ENCODE results near the gene WWTR1. TPM values are rescaled to one million over a fixed set of nuclear protein-coding genes. Genes with fewer than 3 reads are reported as not detected.

The WWTR1 gene
- total and polyA plus RNA-seq, 2 donors from 2014 or later = 23.3 to 117 TPM

- Histone ChIP-seq H3K4me1 (ENCODE audit: control insufficient read depth in 2 of 3, insufficient read depth in 2 of 3, low read depth in 1 of 3, low read length in 3 of 3) (peaks cover 0 to 7% (median 3%) of the 10 kb centered on the region in 3 donors), H3K27me3 (ENCODE audit: control insufficient read depth, insufficient read depth, low read length) (no peaks in the 10 kb centered on the region), H3K9me3 (ENCODE audit: control insufficient read depth in 2 of 3, insufficient read depth in 1 of 3, low read length in 3 of 3) (no peaks in the 10 kb centered on the region), H3K4me3 (ENCODE audit: low read length in 3 of 3) (no peak overlapping the region), H3K27ac (ENCODE audit: low read depth in 2 of 2, low read length in 2 of 2) (no peak overlapping the region), H3K9ac (ENCODE audit: low read length in 3 of 3) (no peak overlapping the region), H3K36me3 (ENCODE audit: control insufficient read depth in 2 of 3, insufficient read depth in 3 of 3, low read length in 3 of 3) (peaks cover 7 to 29% (median 28%) of the 10 kb centered on the region in 3 donors)
- DNase-seq = no peak
- no peak for TF ChIP-seq CTCF (IDR thresholded peaks at IDR 0.05; ENCODE audit: borderline replicate concordance, extremely low read depth, insufficient read depth)
- no peak for FAIRE-seq
- intact Hi-C loops (cut with DNase I) = no loop called here
These were observed 134.1 kb downstream of the WWTR1 start for GRCh38 chr3:149523512-149524299.

GRCh38 chr3:149519912-149520311 lies 137.9 kb downstream of the WWTR1 start:
- TF ChIP-seq CTCF (IDR thresholded peaks at IDR 0.05; ENCODE audit: borderline replicate concordance, extremely low read depth, insufficient read depth) = no peak
- Histone ChIP-seq H3K36me3 (ENCODE audit: control insufficient read depth in 2 of 3, insufficient read depth in 3 of 3, low read length in 3 of 3) (peaks cover 7 to 29% (median 23%) of the 10 kb centered on the region in 3 donors), H3K9ac (ENCODE audit: low read length in 3 of 3) (no peak overlapping the region), H3K4me1 (ENCODE audit: control insufficient read depth in 2 of 3, insufficient read depth in 2 of 3, low read depth in 1 of 3, low read length in 3 of 3) (no peaks in the 10 kb centered on the region), H3K27me3 (ENCODE audit: control insufficient read depth, insufficient read depth, low read length) (no peaks in the 10 kb centered on the region), H3K27ac (ENCODE audit: low read depth in 2 of 2, low read length in 2 of 2) (no peak overlapping the region), H3K9me3 (ENCODE audit: control insufficient read depth in 2 of 3, insufficient read depth in 1 of 3, low read length in 3 of 3) (no peaks in the 10 kb centered on the region), H3K4me3 (ENCODE audit: low read length in 3 of 3) (no peak overlapping the region)
- no peak for FAIRE-seq
- DNase-seq = no peak
- intact Hi-C loops (cut with DNase I) = loop anchor here (5.0 kb wide), 1 partner anchor 202 kb away; no protein-coding TSS in a partner anchor

GRCh38 chr3:149516920-149517319 lies 140.9 kb downstream of the WWTR1 start:
- H3K27ac ChIP-seq (ENCODE audit: low read depth in 2 of 2, low read length in 2 of 2) = no peak overlapping the region
- no peaks in the 10 kb centered on the region for H3K9me3 ChIP-seq (ENCODE audit: control insufficient read depth in 2 of 3, insufficient read depth in 1 of 3, low read length in 3 of 3)

More at GRCh38 chr3:149516920-149517319, 140.9 kb downstream of the WWTR1 start:
- no peak for FAIRE-seq
- intact Hi-C loops (cut with DNase I) = loop anchor here (5.0 kb wide), 1 partner anchor 205 kb away; no protein-coding TSS in a partner anchor
- Histone ChIP-seq H3K9ac (ENCODE audit: low read length in 3 of 3) (no peak overlapping the region), H3K36me3 (ENCODE audit: control insufficient read depth in 2 of 3, insufficient read depth in 3 of 3, low read length in 3 of 3) (peaks cover 2 to 16% (median 12%) of the 10 kb centered on the region in 3 donors), H3K27me3 (ENCODE audit: control insufficient read depth, insufficient read depth, low read length) (no peaks in the 10 kb centered on the region), H3K4me1 (ENCODE audit: control insufficient read depth in 2 of 3, insufficient read depth in 2 of 3, low read depth in 1 of 3, low read length in 3 of 3) (no peaks in the 10 kb centered on the region), H3K4me3 (ENCODE audit: low read length in 3 of 3) (no peak overlapping the region)
- no peak for TF ChIP-seq CTCF (IDR thresholded peaks at IDR 0.05; ENCODE audit: borderline replicate concordance, extremely low read depth, insufficient read depth)
- DNase-seq = no peak
